ENCODE results near the gene NAALADL2. TPM values are rescaled to one million over a fixed set of nuclear protein-coding genes. Genes with fewer than 3 reads are reported as not detected.
A peak's percentile ranks its signal among the peaks of the same experiment; 100 is the strongest.

Gene NAALADL2
- total and polyA plus RNA-seq, 8 donors, result 0.76 to 15.4 (median 7.9) TPM

DNA sequence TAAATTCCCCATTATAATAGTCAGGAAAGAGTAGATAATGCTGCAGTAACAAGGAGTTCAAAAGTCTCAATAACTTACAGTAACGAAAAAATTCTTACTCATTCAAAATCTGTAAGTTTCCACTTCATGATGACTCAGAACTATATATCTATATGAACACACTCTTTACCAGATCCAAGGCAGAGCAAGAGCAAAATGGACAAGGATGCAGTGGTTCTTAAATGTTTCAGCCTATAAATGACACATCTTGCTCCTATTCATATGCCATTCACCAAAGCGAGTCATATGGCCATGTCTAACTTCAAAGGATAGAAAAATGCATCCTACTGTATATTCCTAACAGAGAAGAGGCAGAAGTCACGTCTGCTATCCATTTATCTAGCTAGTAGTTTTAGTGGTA lies 787.7 kb downstream of the NAALADL2 start:
- Histone ChIP-seq H3K4me3 (no peak overlapping the region), H3K27me3 (no peaks in the 10 kb centered on the region), H3K9me3 (no peaks in the 10 kb centered on the region), H3K36me3 (no peaks in the 10 kb centered on the region), H3K4me1 (no peaks in the 10 kb centered on the region), H3K27ac (no peak overlapping the region)
- TF ChIP-seq, protein P1, sequence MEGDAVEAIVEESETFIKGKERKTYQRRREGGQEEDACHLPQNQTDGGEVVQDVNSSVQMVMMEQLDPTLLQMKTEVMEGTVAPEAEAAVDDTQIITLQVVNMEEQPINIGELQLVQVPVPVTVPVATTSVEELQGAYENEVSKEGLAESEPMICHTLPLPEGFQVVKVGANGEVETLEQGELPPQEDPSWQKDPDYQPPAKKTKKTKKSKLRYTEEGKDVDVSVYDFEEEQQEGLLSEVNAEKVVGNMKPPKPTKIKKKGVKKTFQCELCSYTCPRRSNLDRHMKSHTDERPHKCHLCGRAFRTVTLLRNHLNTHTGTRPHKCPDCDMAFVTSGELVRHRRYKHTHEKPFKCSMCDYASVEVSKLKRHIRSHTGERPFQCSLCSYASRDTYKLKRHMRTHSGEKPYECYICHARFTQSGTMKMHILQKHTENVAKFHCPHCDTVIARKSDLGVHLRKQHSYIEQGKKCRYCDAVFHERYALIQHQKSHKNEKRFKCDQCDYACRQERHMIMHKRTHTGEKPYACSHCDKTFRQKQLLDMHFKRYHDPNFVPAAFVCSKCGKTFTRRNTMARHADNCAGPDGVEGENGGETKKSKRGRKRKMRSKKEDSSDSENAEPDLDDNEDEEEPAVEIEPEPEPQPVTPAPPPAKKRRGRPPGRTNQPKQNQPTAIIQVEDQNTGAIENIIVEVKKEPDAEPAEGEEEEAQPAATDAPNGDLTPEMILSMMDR (IDR thresholded peaks at IDR 0.05), result no peak
- no peak for ATAC-seq
- 64 to 80% methylated on average over 3 of the region's 3 CpGs for WGBS, 2 donors
- FAIRE-seq, result no peak
- DNase-seq, result no peak
- intact Hi-C loops (cut with DNase I), result no loop called here

DNA sequence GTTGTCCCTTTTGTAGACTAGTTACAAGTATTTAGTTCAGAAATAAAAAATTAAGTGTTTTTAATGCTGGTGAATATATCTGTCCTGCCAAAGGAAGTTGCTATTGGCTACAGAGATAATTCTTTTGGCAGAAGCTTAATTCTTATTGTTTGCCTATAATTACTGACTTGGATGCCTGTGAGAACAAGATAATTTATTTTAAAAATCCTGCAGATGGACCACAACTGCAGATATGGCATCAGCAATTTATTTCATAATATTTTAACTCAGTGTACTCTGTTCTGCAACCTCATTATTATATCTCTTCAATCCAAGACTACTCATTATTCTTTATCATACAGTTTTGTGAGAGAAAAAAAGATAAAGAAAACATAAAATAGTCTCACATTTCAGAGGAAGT lies 789.8 kb downstream of the NAALADL2 start:
- intact Hi-C loops (cut with DNase I), result no loop called here
- Histone ChIP-seq H3K27me3 (no peaks in the 10 kb centered on the region), H3K9me3 (no peaks in the 10 kb centered on the region), H3K4me1 (no peaks in the 10 kb centered on the region), H3K4me3 (no peak overlapping the region), H3K27ac (no peak overlapping the region), H3K36me3 (no peaks in the 10 kb centered on the region)
- ATAC-seq, result no peak
- TF ChIP-seq, protein P1 (IDR thresholded peaks at IDR 0.05), result no peak
- no peak for DNase-seq
- FAIRE-seq, result no peak

DNA sequence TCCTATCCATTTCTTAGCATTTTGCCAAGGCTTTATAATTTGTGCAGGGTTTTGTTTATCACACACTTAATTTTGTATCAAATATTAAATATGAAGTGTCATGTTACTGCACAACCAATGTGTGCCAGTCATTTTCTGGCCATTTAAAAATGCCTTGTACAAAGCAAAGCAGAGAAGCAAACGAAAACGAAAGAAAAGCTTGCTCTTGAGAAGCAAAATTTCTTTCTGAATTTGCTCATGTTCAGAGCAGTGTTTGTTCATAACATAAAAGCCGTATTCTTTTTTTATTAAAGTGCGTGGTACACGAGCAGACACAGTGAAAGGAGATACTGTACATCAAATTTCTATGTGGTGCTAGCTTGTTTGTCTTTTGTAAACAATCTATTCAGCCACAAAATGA lies 792.6 kb downstream of the NAALADL2 start:
- H3K4me3 ChIP-seq, result no peak overlapping the region
- FAIRE-seq, result no peak
- intact Hi-C loops (cut with DNase I), result no loop called here
- no peaks in the 10 kb centered on the region for H3K36me3 ChIP-seq
- no peaks in the 10 kb centered on the region for H3K9me3 ChIP-seq
- H3K27ac ChIP-seq, result no peak overlapping the region
- H3K4me1 ChIP-seq, result no peaks in the 10 kb centered on the region
- no peak for ATAC-seq
- DNase-seq, result no peak
- TF ChIP-seq, protein P1 (IDR thresholded peaks at IDR 0.05), result no peak
- 59 to 64% methylated on average over 5 of the region's 5 CpGs for WGBS, 2 donors
- no peaks in the 10 kb centered on the region for H3K27me3 ChIP-seq

DNA sequence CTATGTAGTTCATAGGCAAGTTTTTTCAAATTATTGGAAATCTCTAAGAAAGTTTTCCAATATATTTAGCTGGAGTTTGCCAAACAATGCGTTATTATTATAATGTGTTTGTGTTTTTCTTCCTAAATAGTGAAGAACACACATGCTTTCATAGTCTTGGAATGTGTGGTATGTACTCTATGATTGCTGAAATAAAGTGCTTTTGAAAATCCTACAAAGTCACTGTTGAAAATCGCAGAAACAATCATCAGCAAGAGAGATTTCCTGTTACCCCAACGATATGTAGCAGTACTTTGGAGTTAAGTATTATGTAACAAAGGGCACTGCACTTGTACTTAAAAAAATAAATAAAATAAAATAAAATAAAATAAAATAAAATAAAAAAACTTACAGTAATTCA lies 796.2 kb downstream of the NAALADL2 start:
- TF ChIP-seq, protein P1 (IDR thresholded peaks at IDR 0.05), result no peak
- Histone ChIP-seq H3K4me3 (no peak overlapping the region), H3K36me3 (no peaks in the 10 kb centered on the region), H3K9me3 (no peaks in the 10 kb centered on the region), H3K27ac (no peak overlapping the region), H3K27me3 (no peaks in the 10 kb centered on the region), H3K4me1 (no peaks in the 10 kb centered on the region)
- no peak for DNase-seq
- 59 to 77% methylated on average over 3 of the region's 3 CpGs for WGBS, 2 donors
- ATAC-seq, result no peak
- intact Hi-C loops (cut with DNase I), result no loop called here
- no peak for FAIRE-seq

DNA sequence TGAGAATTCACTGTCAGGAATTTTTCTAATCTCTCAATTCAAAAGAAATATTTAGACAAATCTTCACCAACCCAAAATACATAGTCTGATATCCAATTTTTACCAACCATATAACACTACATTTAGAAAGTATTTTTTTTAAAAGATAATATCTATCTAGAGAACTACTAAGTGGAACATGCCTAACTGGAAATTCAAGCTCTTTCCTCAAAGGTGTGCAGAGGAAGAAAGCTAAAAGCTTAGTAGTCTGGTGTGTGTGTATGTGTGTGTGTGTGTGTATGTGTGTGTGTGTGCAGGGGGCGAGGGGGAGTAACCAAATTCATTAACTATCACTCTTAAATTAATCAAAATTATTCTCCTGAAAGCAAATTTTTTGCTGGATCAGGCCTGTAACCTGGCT lies 797.3 kb downstream of the NAALADL2 start:
- FAIRE-seq, result peak; percentile 20

More for the DNA sequence above, 797.3 kb downstream of the NAALADL2 start:
- no peak for DNase-seq
- Histone ChIP-seq H3K27me3 (no peaks in the 10 kb centered on the region), H3K4me3 (no peak overlapping the region), H3K9me3 (no peaks in the 10 kb centered on the region), H3K4me1 (no peaks in the 10 kb centered on the region), H3K36me3 (no peaks in the 10 kb centered on the region), H3K27ac (no peak overlapping the region)
- intact Hi-C loops (cut with DNase I), result no loop called here
- no peak for ATAC-seq
- TF ChIP-seq, protein P1 (IDR thresholded peaks at IDR 0.05), result no peak
- WGBS, 2 donors, result 74 to 88% methylated on average over 1 of the region's 1 CpG
